ENCODE results near the gene VPS35L. TPM values are rescaled to one million over a fixed set of nuclear protein-coding genes. Genes with fewer than 3 reads are reported as not detected.

The VPS35L gene
- total and polyA plus RNA-seq, 4 donors: 27.4 to 65.4 (median 47.1) TPM

GRCh38 chr16:19521471-19522396 is 33.8 kb upstream of the VPS35L start, which contains the start of gene GDE1:
GDE1 (minus strand) TSS chr16:19522098; CDS start chr16:19521964, 134 bp downstream.
- H3K4me1 ChIP-seq (ENCODE audit: control insufficient read depth in 5 of 5, insufficient read depth in 5 of 5, low read length in 5 of 5): peaks cover 0 to 40% (median 14%) of the 10 kb centered on the region in 5 donors
- 0 to 1% methylated on average over 51 to 62 of the region's 62 CpGs for WGBS, 2 donors
- TF ChIP-seq CTCF (IDR thresholded peaks at IDR 0.05; ENCODE audit: control extremely low read depth, extremely low read depth): peak; percentile 32
- peak within 1 kb of the TSS; percentile 76 to 78 for H3K9ac ChIP-seq (ENCODE audit: insufficient read depth in 1 of 2, low read length in 2 of 2)
- peak; percentile 94 to 95 (median 94) for DNase-seq
- H3K27ac ChIP-seq (ENCODE audit: low read depth in 1 of 2, low read length in 1 of 2): peak within 1 kb of the TSS; percentile 91 to 97
- no peaks in the 10 kb centered on the region for H3K9me3 ChIP-seq (ENCODE audit: control insufficient read depth in 4 of 4, insufficient read depth in 3 of 4, low read length in 3 of 4)
- H3K36me3 ChIP-seq (ENCODE audit: control insufficient read depth in 4 of 4, insufficient read depth in 4 of 4, low read length in 4 of 4): peaks cover 0 to 3% (median 2%) of the 10 kb centered on the region in 4 donors
- ATAC-seq (ENCODE audit: insufficient read depth, low FRiP score): peak; percentile 85
- H3K4me3 ChIP-seq: peak within 1 kb of the TSS; percentile 75
- H3K27me3 ChIP-seq (ENCODE audit: control insufficient read depth in 3 of 3, insufficient read depth in 3 of 3, low read length in 2 of 3): no peaks in the 10 kb centered on the region

GRCh38 chr16:19522397-19522732 is 33.1 kb upstream of the VPS35L start:
- Histone ChIP-seq H3K9ac (ENCODE audit: insufficient read depth in 1 of 2, low read length in 2 of 2) (peak overlapping the region in 1 of 2 donors; percentile 43), H3K27me3 (ENCODE audit: control insufficient read depth in 3 of 3, insufficient read depth in 3 of 3, low read length in 2 of 3) (no peaks in the 10 kb centered on the region), H3K27ac (ENCODE audit: low read depth in 1 of 2, low read length in 1 of 2) (peak overlapping the region; percentile 91 to 97), H3K36me3 (ENCODE audit: control insufficient read depth in 4 of 4, insufficient read depth in 4 of 4, low read length in 4 of 4) (no peaks in the 10 kb centered on the region), H3K9me3 (ENCODE audit: control insufficient read depth in 4 of 4, insufficient read depth in 3 of 4, low read length in 3 of 4) (no peaks in the 10 kb centered on the region), H3K4me1 (ENCODE audit: control insufficient read depth in 5 of 5, insufficient read depth in 5 of 5, low read length in 5 of 5) (peaks cover 0 to 40% (median 13%) of the 10 kb centered on the region in 5 donors), H3K4me3 (no peak overlapping the region)
- ATAC-seq (ENCODE audit: insufficient read depth, low FRiP score): no peak
- DNase-seq: peak in 1 of 3 donors; percentile 66
- no peak for TF ChIP-seq CTCF (IDR thresholded peaks at IDR 0.05; ENCODE audit: control extremely low read depth, extremely low read depth)
- 30 to 50% methylated on average over 5 of the region's 5 CpGs for WGBS, 2 donors

- no peak for TF ChIP-seq CTCF (IDR thresholded peaks at IDR 0.05; ENCODE audit: control extremely low read depth, extremely low read depth)
- ATAC-seq (ENCODE audit: insufficient read depth, low FRiP score) (no peak), DNase-seq (no peak)
- Histone ChIP-seq H3K9ac (ENCODE audit: insufficient read depth in 1 of 2, low read length in 2 of 2) (no peak overlapping the region), H3K4me3 (no peak overlapping the region), H3K9me3 (ENCODE audit: control insufficient read depth in 4 of 4, insufficient read depth in 3 of 4, low read length in 3 of 4) (no peaks in the 10 kb centered on the region), H3K27me3 (ENCODE audit: control insufficient read depth in 3 of 3, insufficient read depth in 3 of 3, low read length in 2 of 3) (no peaks in the 10 kb centered on the region), H3K27ac (ENCODE audit: low read depth in 1 of 2, low read length in 1 of 2) (peak overlapping the region in 1 of 2 donors; percentile 26), H3K4me1 (ENCODE audit: control insufficient read depth in 5 of 5, insufficient read depth in 5 of 5, low read length in 5 of 5) (peaks cover 0 to 40% (median 13%) of the 10 kb centered on the region in 5 donors), H3K36me3 (ENCODE audit: control insufficient read depth in 4 of 4, insufficient read depth in 4 of 4, low read length in 4 of 4) (peaks cover 0 to under 1% (median 0%) of the 10 kb centered on the region in 4 donors)
- 72 to 90% methylated on average over 2 of the region's 2 CpGs for WGBS, 2 donors
Observed at GRCh38 chr16:19522760-19523159, 32.7 kb upstream of the VPS35L start.
